ENCODE data around the gene CERK. TPM values are rescaled to one million over a fixed set of nuclear protein-coding genes. Genes with fewer than 3 reads are reported as not detected.

CERK gene
- total and polyA plus RNA-seq, 9 of the 15 experiments (the other 6 are each of a cell fraction or from before 2014, with no cell fraction given), result 1.1 to 14.9 (median 8.7) TPM

- ChIA-PET POLR2A (no interaction called here), CTCF (ENCODE audit: low intra/inter-chr PET ratio) (no interaction called here)
- Histone ChIP-seq H2AFZ (ENCODE audit: low read depth, low read length) (no peak overlapping the region), H3K79me2 (ENCODE audit: control insufficient read depth, insufficient read depth, low read length) (no peaks in the 10 kb centered on the region), H3K4me1 (replicated peaks in 1 of 2; ENCODE audit: control insufficient read depth in 2 of 2, insufficient read depth in 2 of 2, low read length in 2 of 2) (no peaks in the 10 kb centered on the region), H3K4me3 (no peak overlapping the region), H3K27me3 (ENCODE audit: control insufficient read depth in 2 of 2, insufficient read depth in 2 of 2, low read length in 2 of 2) (no peaks in the 10 kb centered on the region), H3K27ac (ENCODE audit: extremely low read depth, low read depth, low read length) (no peak overlapping the region), H4K20me1 (replicated peaks; ENCODE audit: control insufficient read depth, insufficient read depth, low read length) (no peaks in the 10 kb centered on the region), H3K36me3 (ENCODE audit: control insufficient read depth, insufficient read depth, low read length) (peaks cover 36% of the 10 kb centered on the region; the same call in 2 of the 3 replicates), H3K9me1 (ENCODE audit: control insufficient read depth, insufficient read depth, low read length) (no peaks in the 10 kb centered on the region), H3K9me3 (replicated peaks; ENCODE audit: control insufficient read depth, insufficient read depth, low read depth, low read length) (no peaks in the 10 kb centered on the region), H3K4me2 (ENCODE audit: insufficient read depth, low read length) (no peak overlapping the region), H3K9ac (ENCODE audit: insufficient read depth in 1 of 2, low read depth in 2 of 2, low read length in 2 of 2) (no peak overlapping the region)
- whole genome bisulfite sequencing (ENCODE audit: insufficient coverage, low coverage, missing lambda C conversion rate), result 98% methylated on average over 8 of the region's 17 CpGs
- no TSS peak for BruUV-seq (replicated peaks)
- no peak for FAIRE-seq
- ATAC-seq, result no peak
- no peak for TF ChIP-seq BACH1 (tag; IDR thresholded peaks at IDR 0.05)
- TF ChIP-seq HDAC6 (IDR thresholded peaks at IDR 0.05; ENCODE audit: low read depth, low read length), result no peak
- no peak for TF ChIP-seq ETV1 (tag; conservative IDR thresholded peaks at IDR 0.05; ENCODE audit: low read depth)
- TF ChIP-seq RHOXF2B (CRISPR knock-in tag; conservative IDR thresholded peaks at IDR 0.05), result no peak
- TF ChIP-seq BRF2 (IDR thresholded peaks at IDR 0.05; ENCODE audit: borderline replicate concordance, insufficient read depth, insufficient read length), result no peak
- TF ChIP-seq SFPQ (IDR thresholded peaks at IDR 0.05; ENCODE audit: low read depth, low read length), result no peak
- no peak for TF ChIP-seq STAG1 (CRISPR knock-in tag; IDR thresholded peaks at IDR 0.05; ENCODE audit: borderline replicate concordance)
- TF ChIP-seq POLR2G (IDR thresholded peaks at IDR 0.05; ENCODE audit: low read depth, low read length), result no peak
- TF ChIP-seq ZNF511 (CRISPR knock-in tag; IDR thresholded peaks at IDR 0.05), result no peak
- TF ChIP-seq TCF15 (CRISPR knock-in tag; IDR thresholded peaks at IDR 0.05), result no peak
- no peak for TF ChIP-seq NCOA4 (IDR thresholded peaks at IDR 0.05; ENCODE audit: partially characterized antibody)
- no peak for TF ChIP-seq NR2C1 (IDR thresholded peaks at IDR 0.05)
- TF ChIP-seq NR2C1 (tag; IDR thresholded peaks at IDR 0.05), result no peak
- TF ChIP-seq ZNF121 (CRISPR knock-in tag; conservative IDR thresholded peaks at IDR 0.05), result no peak
- no peak for TF ChIP-seq CBFA2T3 (IDR thresholded peaks at IDR 0.05)
- TF ChIP-seq TRIM24 (IDR thresholded peaks at IDR 0.05), result no peak
- in situ Hi-C loops (cut with MboI) (loop anchor here (10.0 kb wide), 1 partner anchor 1514 kb away; no protein-coding TSS in a partner anchor), intact Hi-C loops (cut with micrococcal nuclease) (no loop called here)
- no peak for DNase-seq (ENCODE audit: extremely low read depth in 1 of 4, low spot score in 3 of 4)
These were observed 29.2 kb downstream of the CERK start for GRCh38 chr22:46708766-46709330.
